GM12872 (cell line): ENCODE results near the gene PTPRF.

Experiments
- CTCF ChIP-seq: IDR thresholded peaks from 3 replicates; pipeline ENCODE4 v1.5.1; 2011; ENCODE audit warnings: low read depth, mild to moderate bottlenecking, low read length, moderate library complexity; ENCODE audit not compliant: insufficient read depth

PTPRF gene

GRCh38 chr1:43513471-43514173 lies 17.1 kb upstream of the PTPRF start:
- TF ChIP-seq CTCF = no peak

GRCh38 chr1:43518935-43519686 lies 11.6 kb upstream of the PTPRF start:
- TF ChIP-seq CTCF = no peak

GRCh38 chr1:43520100-43520778 lies 10.4 kb upstream of the PTPRF start:
- TF ChIP-seq CTCF = no peak

GRCh38 chr1:43521078-43521477 lies 9.6 kb upstream of the PTPRF start:
- TF ChIP-seq CTCF = no peak

- TF ChIP-seq CTCF = no peak
These were observed 8.9 kb upstream of the PTPRF start for GRCh38 chr1:43521756-43522155.

GRCh38 chr1:43522431-43522775 lies 8.3 kb upstream of the PTPRF start:
- TF ChIP-seq CTCF = no peak

- TF ChIP-seq CTCF = no peak
These were observed 7.8 kb upstream of the PTPRF start for GRCh38 chr1:43522776-43523480.
